PC-3 (cell line): Measurements from ENCODE around the gene PRR12.

Experiments used
- EZH2phosphoT487 ChIP-seq: fragments of 300-600 bp; sonication (generic); IDR thresholded peaks from 2 replicates; pipeline ENCODE4 v1.6.1; 2018; ENCODE audit warnings: mild to moderate bottlenecking, antibody characterized with exemption, low read length, borderline replicate concordance
- TF ChIP-seq, protein P1 (sequence below): fragments of 300-600 bp; sonication (generic); conservative IDR thresholded peaks from 2 replicates; pipeline ENCODE4 v1.5.1; 2017; ENCODE audit warnings: antibody characterized with exemption, low read depth, mild to moderate bottlenecking, low read length

DNA sequence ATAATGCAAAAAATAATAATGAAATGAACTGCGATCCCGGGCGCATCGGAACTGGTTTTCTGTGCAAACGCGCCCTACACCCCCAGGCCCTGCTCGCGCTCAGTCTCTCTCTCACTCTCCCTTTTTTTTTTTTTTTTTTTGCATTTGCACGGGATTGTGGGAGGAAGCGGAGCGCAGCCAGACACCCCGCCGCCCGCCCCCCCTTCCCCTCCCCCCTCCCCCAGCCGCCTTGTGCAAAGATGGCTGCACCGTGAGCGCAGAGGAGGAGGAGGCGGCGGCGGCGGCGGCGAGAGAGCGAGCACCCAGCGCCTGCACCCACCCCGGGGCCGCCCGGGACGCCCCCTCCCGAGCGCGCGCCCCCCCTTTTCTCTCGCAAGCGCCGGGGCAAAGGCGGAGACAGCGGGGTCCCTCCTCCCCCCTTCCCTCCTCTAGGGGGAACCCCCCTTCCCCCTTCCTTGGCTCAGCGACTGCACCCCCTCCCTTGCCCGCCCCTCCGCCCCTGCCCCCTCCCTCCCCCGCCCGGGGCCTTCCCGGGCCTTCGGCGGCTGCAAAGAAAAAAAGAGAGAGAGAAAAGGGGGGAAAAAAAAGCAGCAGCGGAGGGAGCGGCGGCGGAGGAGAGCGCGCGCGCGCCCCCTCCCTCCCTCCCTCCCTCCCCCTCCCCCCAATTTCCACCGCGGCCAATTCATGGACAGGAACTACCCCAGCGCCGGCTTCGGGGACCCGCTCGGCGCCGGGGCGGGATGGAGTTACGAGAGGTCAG is at the start of gene PRR12:
- TF ChIP-seq, protein P1, sequence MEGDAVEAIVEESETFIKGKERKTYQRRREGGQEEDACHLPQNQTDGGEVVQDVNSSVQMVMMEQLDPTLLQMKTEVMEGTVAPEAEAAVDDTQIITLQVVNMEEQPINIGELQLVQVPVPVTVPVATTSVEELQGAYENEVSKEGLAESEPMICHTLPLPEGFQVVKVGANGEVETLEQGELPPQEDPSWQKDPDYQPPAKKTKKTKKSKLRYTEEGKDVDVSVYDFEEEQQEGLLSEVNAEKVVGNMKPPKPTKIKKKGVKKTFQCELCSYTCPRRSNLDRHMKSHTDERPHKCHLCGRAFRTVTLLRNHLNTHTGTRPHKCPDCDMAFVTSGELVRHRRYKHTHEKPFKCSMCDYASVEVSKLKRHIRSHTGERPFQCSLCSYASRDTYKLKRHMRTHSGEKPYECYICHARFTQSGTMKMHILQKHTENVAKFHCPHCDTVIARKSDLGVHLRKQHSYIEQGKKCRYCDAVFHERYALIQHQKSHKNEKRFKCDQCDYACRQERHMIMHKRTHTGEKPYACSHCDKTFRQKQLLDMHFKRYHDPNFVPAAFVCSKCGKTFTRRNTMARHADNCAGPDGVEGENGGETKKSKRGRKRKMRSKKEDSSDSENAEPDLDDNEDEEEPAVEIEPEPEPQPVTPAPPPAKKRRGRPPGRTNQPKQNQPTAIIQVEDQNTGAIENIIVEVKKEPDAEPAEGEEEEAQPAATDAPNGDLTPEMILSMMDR = no peak
- no peak for TF ChIP-seq EZH2phosphoT487
